Left renal cortex interstitium (tissue), 4 donors: ENCODE results near the gene TDG. TPM values are rescaled to one million over a fixed set of nuclear protein-coding genes. Genes with fewer than 3 reads are reported as not detected.

Experiments
- DNase-seq, 4 donors: peaks; one replicate each; pipeline ENCODE4 v3.0.0-alpha.2; 2013; ENCODE audit warnings: low read depth in 4 of 4, low spot score in 2 of 4, missing footprints in 1 of 4
- polyA plus RNA-seq, 4 donors: library from polyadenylated mRNA; unstranded; fragments of 120-200 nt; gene quantifications; one replicate each; pipeline ENCODE4 v1.2.1, GENCODE V29; 2013; ENCODE audit not compliant: insufficient read length in 4 of 4

The TDG gene
- polyA plus RNA-seq: 10 to 100 TPM; 43.2 to 67.0 (median 52.6) TPM

- DNase-seq: peak; percentile 93 to 98 (median 96)
Measured at GRCh38 chr12:103965590-103966504, at the start of gene TDG. TSS of gene TDG (plus strand) at chr12:103965872. CDS start at chr12:103966038, 166 bp downstream.

DNA sequence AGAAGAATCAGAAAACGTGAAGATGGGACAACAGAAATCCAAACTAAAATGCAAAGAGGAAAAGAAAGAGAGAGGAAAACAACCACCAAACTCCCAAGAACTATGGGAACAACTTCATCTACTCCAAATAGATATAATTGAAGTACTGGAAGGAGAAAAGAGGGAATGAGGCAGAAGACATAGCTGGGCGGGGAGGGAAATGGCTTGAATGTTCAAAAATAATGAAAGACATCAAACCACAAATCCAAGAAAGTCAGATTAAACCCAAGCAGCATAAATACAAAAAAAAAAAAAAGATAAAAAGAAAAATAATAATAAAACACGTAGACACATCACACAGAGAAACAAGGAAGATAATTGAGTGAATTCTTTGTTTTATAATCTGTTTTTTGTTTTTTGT, 47.8 kb upstream of the TDG start:
- DNase-seq: no peak

GRCh38 chr12:103924761-103925641, 40.7 kb upstream of the TDG start:
- DNase-seq: no peak

DNA sequence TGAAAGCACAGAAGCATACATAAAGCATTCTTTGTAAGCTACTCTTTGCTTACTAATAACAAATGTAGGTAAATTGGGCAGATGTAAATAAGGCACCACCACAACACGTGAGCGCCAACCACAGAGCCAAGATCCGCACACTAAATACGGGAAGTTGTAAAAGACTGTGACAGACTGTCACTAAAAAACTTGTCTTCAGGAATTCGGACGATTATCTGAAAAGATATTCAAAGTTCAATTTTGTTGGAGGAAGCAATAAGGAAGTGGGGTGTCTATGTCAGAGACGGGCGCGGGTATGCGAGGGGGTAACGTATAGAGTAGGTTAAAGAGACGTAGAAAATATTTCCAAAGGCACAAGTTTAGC, 37.0 kb upstream of the TDG start:
- DNase-seq: peak in 2 of 4 donors; percentile 13 to 39

DNA sequence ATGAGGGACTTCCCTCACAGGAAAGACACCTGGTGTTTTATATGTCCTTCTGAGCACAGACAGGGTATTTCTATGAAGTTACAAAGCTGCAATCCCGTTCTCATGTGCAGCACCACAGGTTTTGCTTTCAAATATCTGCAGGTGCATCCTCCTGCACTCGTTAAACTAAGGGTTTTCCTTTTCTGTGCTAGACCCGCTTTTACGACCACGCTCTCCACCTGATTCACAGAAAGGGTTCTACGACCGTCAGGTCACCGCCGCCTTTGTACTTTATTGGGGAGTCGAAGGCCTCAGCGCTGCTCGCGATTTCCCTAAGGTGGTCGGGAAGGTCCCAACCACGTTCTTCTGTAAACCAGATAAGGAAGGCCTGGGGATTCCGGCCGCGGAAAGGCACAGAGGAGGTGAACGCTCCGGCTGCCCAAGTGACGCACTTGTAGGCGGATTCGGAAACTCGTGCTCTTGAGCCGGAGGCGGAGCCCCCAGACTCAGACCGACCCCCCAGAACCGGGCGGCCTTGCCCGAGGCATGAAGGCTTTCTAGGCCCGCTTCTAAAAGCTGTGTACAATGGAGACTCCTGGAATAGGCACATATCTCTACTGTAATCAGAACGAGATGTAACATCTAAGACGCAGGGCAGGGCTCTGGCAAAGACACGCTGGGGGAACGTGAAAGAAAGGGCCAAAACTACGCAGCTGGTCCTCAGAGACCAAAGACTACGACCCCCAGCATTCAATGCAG, 36.5 kb upstream of the TDG start:
- peak; percentile 86 to 98 (median 88) for DNase-seq

DNA sequence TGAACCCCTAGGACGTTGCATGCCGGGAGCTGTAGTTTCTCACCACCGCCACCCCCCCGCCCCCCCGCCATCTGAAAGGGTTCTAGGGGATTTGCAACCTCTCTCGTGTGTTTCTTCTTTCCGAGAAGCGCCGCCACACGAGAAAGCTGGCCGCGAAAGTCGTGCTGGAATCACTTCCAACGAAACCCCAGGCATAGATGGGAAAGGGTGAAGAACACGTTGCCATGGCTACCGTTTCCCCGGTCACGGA, 36.0 kb upstream of the TDG start:
- no peak for DNase-seq

GRCh38 chr12:103930034-103930786, 35.5 kb upstream of the TDG start, which contains the start of gene HSP90B1:
TSS of gene HSP90B1 (plus strand) at chr12:103930410. CDS start at chr12:103930516, 106 bp downstream.
- DNase-seq: peak; percentile 98 to 100 (median 100)

DNA sequence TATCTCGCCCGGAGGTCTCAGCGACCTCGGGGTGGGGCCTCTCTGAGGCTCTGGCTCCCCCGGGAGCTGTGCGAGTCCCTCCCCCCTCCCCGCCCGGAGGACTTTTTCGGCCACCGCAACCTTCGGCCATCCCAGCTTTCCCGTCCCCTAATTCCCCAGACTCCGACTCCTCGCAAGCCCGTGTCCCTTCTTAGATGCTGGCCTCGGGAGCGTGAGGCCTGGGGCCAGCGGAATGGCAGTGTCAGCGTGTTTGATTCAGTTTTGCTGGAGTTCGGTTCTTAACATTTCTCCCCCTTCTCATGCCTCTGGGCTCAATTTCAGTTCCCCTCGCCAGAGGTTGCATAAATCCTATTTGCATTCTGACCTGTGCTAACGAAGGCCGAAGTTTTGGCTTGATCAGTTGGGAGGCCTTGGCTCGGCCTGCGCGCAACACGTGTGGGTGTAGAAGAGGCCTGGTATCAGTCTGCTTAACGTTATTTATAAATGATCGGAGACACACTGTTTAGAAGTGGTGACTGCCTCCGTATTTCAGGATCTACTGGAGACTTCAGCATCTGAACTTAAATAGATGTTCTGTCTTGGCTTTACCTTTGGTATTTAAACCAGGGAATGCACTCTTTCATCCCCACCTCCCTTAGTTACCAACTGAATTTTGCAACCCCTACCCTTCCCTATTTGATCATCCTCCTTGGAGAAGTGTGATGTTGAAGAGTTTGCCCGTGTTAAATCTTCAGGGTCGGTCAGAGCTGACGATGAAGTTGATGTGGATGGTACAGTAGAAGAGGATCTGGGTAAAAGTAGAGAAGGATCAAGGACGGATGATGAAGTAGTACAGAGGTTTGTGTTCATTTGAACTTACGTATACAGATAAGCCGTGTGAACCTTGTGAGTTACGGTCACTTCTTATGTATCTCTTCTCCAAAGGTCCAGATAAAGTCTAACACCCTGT, 34.6 kb upstream of the TDG start:
- DNase-seq: peak in 3 of 4 donors; percentile 25 to 58 (median 40)

GRCh38 chr12:103933237-103933636, 32.4 kb upstream of the TDG start:
- DNase-seq: no peak

DNA sequence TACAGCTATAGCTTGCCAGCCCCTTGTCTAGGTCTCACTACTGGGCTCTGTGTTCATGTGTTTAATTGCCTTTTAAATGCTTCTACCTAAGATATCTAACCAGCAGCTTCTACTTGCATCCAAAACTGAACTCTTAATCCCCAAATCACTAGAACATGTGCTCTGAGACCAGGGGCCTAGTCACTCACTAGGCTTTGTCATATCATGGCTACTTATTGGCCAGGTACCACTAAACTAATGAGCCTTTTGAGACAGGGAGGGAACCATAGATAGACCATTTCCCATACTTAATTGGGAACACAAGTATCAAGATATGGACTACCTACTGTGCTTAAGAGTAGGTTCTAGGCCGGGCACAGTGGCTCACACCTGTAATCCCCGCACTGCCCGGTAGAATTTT, 29.0 kb upstream of the TDG start:
- no peak for DNase-seq

DNA sequence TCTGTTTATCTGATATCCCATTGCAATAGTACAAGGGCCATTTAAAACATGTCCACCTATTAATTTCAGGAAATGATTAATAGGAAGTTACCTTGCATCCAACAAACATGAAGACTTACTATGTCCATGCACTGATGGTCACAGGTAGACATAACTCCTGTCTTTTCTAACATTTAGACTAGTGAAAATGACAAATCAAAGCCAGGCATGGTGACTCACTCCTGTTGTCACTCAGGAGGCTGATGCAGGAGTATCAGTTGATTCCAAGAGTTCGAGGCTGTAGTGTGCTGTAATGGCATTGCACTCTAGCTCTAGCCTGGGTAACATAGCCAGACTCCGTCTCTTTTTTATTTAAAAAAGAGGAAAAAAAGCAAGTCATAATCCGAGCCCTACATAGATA, 20.7 kb upstream of the TDG start:
- DNase-seq: no peak

DNA sequence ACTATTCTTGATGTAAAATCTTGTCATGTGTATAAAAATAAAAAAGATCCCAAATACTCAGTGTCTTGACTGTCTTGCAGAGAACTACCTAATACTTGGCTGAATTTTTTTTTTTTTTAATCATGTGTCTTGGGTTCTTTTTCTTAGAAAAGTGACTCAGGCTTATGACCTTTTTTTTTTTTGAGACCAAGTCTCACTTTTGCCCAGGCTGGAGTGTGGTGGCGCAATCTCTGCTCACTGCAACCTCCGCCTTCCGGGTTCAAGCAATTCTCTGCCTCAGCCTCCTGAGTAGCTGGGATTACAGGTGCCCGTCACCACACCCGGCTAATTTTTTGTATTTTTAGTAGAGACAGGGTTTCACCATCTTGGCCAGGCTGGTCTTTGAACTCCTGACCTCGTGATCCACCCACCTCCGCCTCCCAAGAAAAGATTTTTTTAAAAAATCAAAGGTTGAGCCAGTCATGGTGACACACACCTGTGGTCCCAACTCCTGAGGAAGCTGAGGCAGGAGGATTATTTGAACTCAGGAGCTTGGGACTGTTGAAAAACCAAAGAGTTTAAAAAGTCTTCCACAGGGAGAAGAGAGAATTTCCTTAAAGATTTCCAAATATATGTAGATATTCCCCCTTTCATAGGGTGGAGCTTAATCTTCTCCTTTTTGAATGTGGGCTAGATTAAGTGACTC, 17.7 kb upstream of the TDG start:
- DNase-seq: no peak

- no peak for DNase-seq
Measured at GRCh38 chr12:103948746-103949406, 16.8 kb upstream of the TDG start.

GRCh38 chr12:103952497-103952896, 13.2 kb upstream of the TDG start:
- no peak for DNase-seq

DNA sequence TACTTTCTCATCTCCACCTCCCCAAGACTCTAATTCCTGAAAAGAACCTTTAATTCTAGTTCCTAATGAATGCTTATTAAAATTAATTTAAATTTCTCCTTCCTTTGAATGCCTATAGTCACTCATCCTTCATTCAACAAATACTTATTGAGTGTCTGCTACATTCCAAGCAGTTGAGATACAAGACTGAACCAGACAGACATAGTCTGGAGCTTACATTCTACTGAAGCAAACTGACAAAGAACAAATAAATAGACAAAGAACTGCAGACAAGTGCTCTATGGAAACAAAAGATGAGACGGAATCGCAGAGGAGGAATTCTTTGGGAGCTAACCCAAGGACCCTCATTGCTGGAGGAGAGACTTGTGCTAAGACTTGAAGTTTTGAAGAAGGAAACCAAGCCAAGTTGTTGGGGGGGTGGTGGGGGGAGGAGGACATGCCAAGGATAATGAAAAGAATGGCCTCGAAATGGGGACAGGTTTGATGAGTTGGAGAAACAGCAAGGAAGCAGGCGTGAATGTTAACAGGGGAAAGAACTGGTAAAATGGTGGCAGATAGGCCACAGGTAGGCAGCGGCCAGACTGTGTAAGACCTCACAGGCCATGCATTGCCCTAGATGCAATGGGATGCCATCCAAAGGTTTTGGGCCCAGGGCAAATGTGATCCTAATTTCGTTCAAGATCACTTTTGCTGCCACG, 9.7 kb upstream of the TDG start:
- no peak for DNase-seq

DNA sequence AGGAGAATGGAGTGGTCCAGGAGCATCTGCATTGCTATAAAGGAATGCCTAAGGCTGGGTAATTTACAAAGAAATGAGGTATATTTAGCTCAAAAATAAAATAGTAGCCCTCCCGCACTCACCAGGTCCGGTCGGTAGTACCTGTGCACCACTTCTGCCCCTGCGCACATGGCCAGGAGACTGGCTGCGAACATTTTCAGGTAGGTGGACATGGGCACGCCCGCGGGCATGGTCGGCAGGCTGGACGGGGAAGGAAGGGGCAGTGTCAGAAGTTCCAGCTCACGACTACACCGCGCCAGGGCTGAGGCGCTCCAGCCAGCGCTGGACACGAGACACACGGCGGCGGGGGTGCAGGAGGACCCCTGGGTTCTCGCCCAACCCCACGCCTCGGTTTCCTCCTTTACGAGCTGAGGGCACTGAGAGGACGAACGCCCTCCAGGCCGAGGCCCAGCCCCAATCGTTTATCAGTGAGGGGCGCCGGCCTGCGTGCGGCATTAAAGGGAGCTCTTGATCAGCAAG, 9.1 kb upstream of the TDG start:
- DNase-seq: no peak

- no peak for DNase-seq
Measured at GRCh38 chr12:103957865-103958388, 7.7 kb upstream of the TDG start.
